Osteocyte (in vitro differentiated cells): ENCODE measurements around the gene NUP210L. TPM values are rescaled to one million over a fixed set of nuclear protein-coding genes. Genes with fewer than 3 reads are reported as not detected.

Experiments used
- DNase-seq: peaks from one replicate; pipeline ENCODE4 v3.0.0; 2021; ENCODE audit warnings: mixed read lengths; ENCODE audit not compliant: unreplicated experiment; ENCODE audit errors: extremely low spot score
- H3K27ac Mint-ChIP-seq: one replicate; pipeline ENCODE4 v1.8.0; 2021; ENCODE audit warnings: mild to moderate bottlenecking, mixed read lengths; ENCODE audit not compliant: unreplicated experiment
- H3K27me3 Mint-ChIP-seq: one replicate; pipeline ENCODE4 v1.8.0; 2021; ENCODE audit warnings: mixed read lengths; ENCODE audit not compliant: unreplicated experiment
- H3K36me3 Mint-ChIP-seq: one replicate; pipeline ENCODE4 v1.8.0; 2021; ENCODE audit warnings: mixed read lengths; ENCODE audit not compliant: unreplicated experiment
- H3K4me1 Mint-ChIP-seq: one replicate; pipeline ENCODE4 v1.8.0; 2021; ENCODE audit warnings: mixed read lengths; ENCODE audit not compliant: unreplicated experiment
- H3K4me3 Mint-ChIP-seq: one replicate; pipeline ENCODE4 v1.8.0; 2021; ENCODE audit warnings: mild to moderate bottlenecking, moderate library complexity, mixed read lengths; ENCODE audit not compliant: unreplicated experiment
- H3K9me3 Mint-ChIP-seq: one replicate; pipeline ENCODE4 v1.8.0; 2021; ENCODE audit warnings: mixed read lengths; ENCODE audit not compliant: unreplicated experiment
- total RNA-seq: library from RNA; stranded (reverse); gene quantifications from 2 replicates; pipeline ENCODE4 v1.2.1, GENCODE V29; 2021
- TF ChIP-seq, protein P1 (sequence below): fragments of 200-600 bp; sonication (generic); IDR thresholded peaks from 2 replicates; pipeline ENCODE4 v1.5.0; 2021; ENCODE audit warnings: antibody characterized with exemption, mild to moderate bottlenecking, moderate library complexity

NUP210L gene
- total RNA-seq, 1 donor from 2014 or later, result not detected

GRCh38 chr1:153991806-153992205 lies 163.1 kb downstream of the NUP210L start:
- Mint-ChIP-seq H3K36me3 (peaks cover 30% of the 10 kb centered on the region), H3K27me3 (no peaks in the 10 kb centered on the region), H3K9me3 (peaks cover 3% of the 10 kb centered on the region), H3K27ac (peak overlapping the region; percentile 98), H3K4me3 (peak overlapping the region; percentile 93), H3K4me1 (peaks cover 24% of the 10 kb centered on the region)
- TF ChIP-seq, protein P1, sequence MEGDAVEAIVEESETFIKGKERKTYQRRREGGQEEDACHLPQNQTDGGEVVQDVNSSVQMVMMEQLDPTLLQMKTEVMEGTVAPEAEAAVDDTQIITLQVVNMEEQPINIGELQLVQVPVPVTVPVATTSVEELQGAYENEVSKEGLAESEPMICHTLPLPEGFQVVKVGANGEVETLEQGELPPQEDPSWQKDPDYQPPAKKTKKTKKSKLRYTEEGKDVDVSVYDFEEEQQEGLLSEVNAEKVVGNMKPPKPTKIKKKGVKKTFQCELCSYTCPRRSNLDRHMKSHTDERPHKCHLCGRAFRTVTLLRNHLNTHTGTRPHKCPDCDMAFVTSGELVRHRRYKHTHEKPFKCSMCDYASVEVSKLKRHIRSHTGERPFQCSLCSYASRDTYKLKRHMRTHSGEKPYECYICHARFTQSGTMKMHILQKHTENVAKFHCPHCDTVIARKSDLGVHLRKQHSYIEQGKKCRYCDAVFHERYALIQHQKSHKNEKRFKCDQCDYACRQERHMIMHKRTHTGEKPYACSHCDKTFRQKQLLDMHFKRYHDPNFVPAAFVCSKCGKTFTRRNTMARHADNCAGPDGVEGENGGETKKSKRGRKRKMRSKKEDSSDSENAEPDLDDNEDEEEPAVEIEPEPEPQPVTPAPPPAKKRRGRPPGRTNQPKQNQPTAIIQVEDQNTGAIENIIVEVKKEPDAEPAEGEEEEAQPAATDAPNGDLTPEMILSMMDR, result no peak
- no peak for DNase-seq

- no peak for DNase-seq
- Mint-ChIP-seq H3K36me3 (peaks cover 30% of the 10 kb centered on the region), H3K27ac (peak overlapping the region; percentile 98), H3K9me3 (peaks cover 3% of the 10 kb centered on the region), H3K4me1 (peaks cover 29% of the 10 kb centered on the region), H3K27me3 (no peaks in the 10 kb centered on the region), H3K4me3 (peak overlapping the region; percentile 93)
- TF ChIP-seq, protein P1, result no peak
Measured at GRCh38 chr1:153991151-153991630, 163.7 kb downstream of the NUP210L start.

DNA sequence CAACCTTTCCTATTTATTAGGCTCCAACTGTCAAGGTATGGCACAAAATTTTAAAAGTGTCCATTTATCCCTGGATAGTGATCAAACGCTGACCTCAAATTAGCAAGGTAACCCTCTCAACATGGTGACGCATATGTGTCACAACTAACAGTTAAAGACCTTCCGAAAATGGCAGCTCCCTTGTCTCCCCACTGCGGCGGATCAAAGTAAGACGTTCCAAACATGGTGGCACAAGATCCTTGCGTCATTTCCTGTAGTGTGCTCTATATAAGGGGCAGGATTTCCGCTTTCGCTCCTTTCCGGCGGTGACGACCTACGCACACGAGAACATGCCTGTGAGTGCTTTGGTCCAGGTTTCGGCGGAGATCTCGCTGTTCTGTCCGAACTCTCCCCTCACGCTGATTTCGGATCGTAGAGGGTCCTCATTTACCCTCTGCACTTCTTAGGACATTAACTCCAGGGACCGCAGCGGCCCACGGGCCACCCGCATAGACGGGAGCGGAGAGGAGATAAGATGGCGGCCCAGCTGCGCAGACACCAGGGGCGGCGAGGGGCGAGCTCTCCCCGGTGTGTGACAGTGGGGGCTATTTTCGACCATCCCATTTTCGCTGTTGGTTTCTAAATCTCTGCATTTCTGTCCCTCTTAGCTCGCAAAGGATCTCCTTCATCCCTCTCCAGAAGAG lies 164.3 kb downstream of the NUP210L start, which contains the start of gene RPS27:
Gene RPS27, plus strand, starts transcription at position 295 of the 683 bp plus-strand sequence. Its CDS starts 35 bp downstream, at position 330.
- Mint-ChIP-seq H3K4me3 (peak within 1 kb of the TSS; percentile 93), H3K9me3 (peaks cover under 1% of the 10 kb centered on the region), H3K27me3 (no peaks in the 10 kb centered on the region), H3K27ac (peak within 1 kb of the TSS; percentile 98), H3K36me3 (peaks cover 28% of the 10 kb centered on the region), H3K4me1 (peaks cover 29% of the 10 kb centered on the region)
- TF ChIP-seq, protein P1, result no peak
- peak; percentile 94 for DNase-seq

DNA sequence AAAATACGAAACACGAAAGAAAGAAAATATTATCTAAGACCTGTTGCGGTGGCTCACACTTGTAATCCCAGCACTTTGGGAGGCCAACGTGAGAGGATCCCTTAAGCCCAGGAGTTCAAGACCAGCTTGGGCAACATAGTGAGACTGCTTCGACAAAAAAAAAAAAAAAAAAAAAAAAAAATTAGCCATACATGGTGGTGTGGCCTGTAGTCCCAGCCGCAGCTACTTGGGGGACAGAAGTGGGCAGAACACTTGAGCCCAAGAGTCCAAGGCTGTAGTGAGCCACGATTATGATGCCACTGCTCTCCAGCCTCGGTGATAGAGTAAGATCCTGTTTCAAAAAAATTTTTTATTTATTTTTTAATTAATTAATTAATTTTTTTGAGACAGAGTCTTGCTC lies 167.3 kb downstream of the NUP210L start:
- DNase-seq, result no peak
- TF ChIP-seq, protein P1, result no peak
- Mint-ChIP-seq H3K27me3 (no peaks in the 10 kb centered on the region), H3K9me3 (no peaks in the 10 kb centered on the region), H3K4me3 (no peak overlapping the region), H3K4me1 (peaks cover 44% of the 10 kb centered on the region), H3K27ac (peak overlapping the region; percentile 98), H3K36me3 (peaks cover 20% of the 10 kb centered on the region)

- peak within 1 kb of the TSS; percentile 98 for H3K27ac Mint-ChIP-seq
- H3K36me3 Mint-ChIP-seq, result peaks cover 13% of the 10 kb centered on the region
- TF ChIP-seq, protein P1, result no peak
- H3K4me1 Mint-ChIP-seq, result peaks cover 37% of the 10 kb centered on the region
- no peaks in the 10 kb centered on the region for H3K9me3 Mint-ChIP-seq
- H3K27me3 Mint-ChIP-seq, result no peaks in the 10 kb centered on the region
- DNase-seq, result peak; percentile 93
- H3K4me3 Mint-ChIP-seq, result peak within 1 kb of the TSS; percentile 99
Measured at GRCh38 chr1:153985941-153986761, 168.7 kb downstream of the NUP210L start, which contains the start of gene RAB13. Gene RAB13, minus strand, starts transcription at chr1:153986339. Its CDS starts 103 bp downstream, at chr1:153986236.
